ENCODE measurements around the gene TBX10. TPM values are rescaled to one million over a fixed set of nuclear protein-coding genes. Genes with fewer than 3 reads are reported as not detected.

TBX10 gene
- total RNA-seq, 4 donors from 2014 or later, result not detected

- DNase-seq (ENCODE audit: low spot score in 2 of 2), result no peak
- Histone ChIP-seq H3K36me3 (no peaks in the 10 kb centered on the region), H3K4me1 (peaks cover 0 to 12% (median 6%) of the 10 kb centered on the region in 4 donors), H3K9me3 (no peaks in the 10 kb centered on the region), H3K27me3 (peaks cover 0 to 4% of the 10 kb centered on the region in 2 donors), H3K27ac (peak overlapping the region in 1 of 4 donors; percentile 67), H3K4me3 (no peak overlapping the region)
- 81 to 84% methylated on average over 13 to 16 of the region's 20 CpGs for WGBS, 2 donors
- TF ChIP-seq CTCF (IDR thresholded peaks at IDR 0.05), result no peak
Observed at GRCh38 chr11:67634366-67635230, 5.0 kb downstream of the TBX10 start.

- Histone ChIP-seq H3K9me3 (no peaks in the 10 kb centered on the region), H3K4me1 (peaks cover 0 to 19% (median 9%) of the 10 kb centered on the region in 4 donors), H3K4me3 (no peak overlapping the region), H3K27me3 (no peaks in the 10 kb centered on the region), H3K27ac (peak overlapping the region in 1 of 4 donors; percentile 67), H3K36me3 (no peaks in the 10 kb centered on the region)
- no peak for DNase-seq (ENCODE audit: low spot score in 2 of 2)
- WGBS, 2 donors, result 75 to 85% methylated on average over 18 to 20 of the region's 22 CpGs
- TF ChIP-seq EP300 (IDR thresholded peaks at IDR 0.05) (no peak), CTCF (IDR thresholded peaks at IDR 0.05) (no peak), POLR2A (IDR thresholded peaks at IDR 0.05) (no peak)
Observed at GRCh38 chr11:67633758-67634365, 5.7 kb downstream of the TBX10 start.

- peaks cover 0 to under 1% (median 0%) of the 10 kb centered on the region in 3 donors for H3K36me3 ChIP-seq
- DNase-seq (ENCODE audit: low spot score in 2 of 2), result no peak
- no peaks in the 10 kb centered on the region for H3K9me3 ChIP-seq
- no peak for TF ChIP-seq CTCF (IDR thresholded peaks at IDR 0.05)
- TF ChIP-seq POLR2A (IDR thresholded peaks at IDR 0.05), result no peak
- no peak for TF ChIP-seq EP300 (IDR thresholded peaks at IDR 0.05)
- H3K4me3 ChIP-seq, result no peak overlapping the region
- H3K4me1 ChIP-seq, result peaks cover 0 to 23% (median 10%) of the 10 kb centered on the region in 4 donors
- WGBS, 2 donors, result 90 to 91% methylated on average over 30 of the region's 30 CpGs
- no peaks in the 10 kb centered on the region for H3K27me3 ChIP-seq
- peak overlapping the region in 1 of 4 donors; percentile 67 for H3K27ac ChIP-seq
Observed at GRCh38 chr11:67632982-67633755, 6.4 kb downstream of the TBX10 start.

GRCh38 chr11:67632175-67632981 lies 7.2 kb downstream of the TBX10 start:
- WGBS, 2 donors, result 88% methylated on average over 12 of the region's 12 CpGs
- DNase-seq (ENCODE audit: low spot score in 2 of 2), result no peak
- Histone ChIP-seq H3K4me1 (peaks cover 0 to 23% (median 10%) of the 10 kb centered on the region in 4 donors), H3K27ac (peak overlapping the region in 1 of 4 donors; percentile 96), H3K36me3 (peaks cover 0 to 8% (median 0%) of the 10 kb centered on the region in 3 donors), H3K9me3 (no peaks in the 10 kb centered on the region), H3K27me3 (no peaks in the 10 kb centered on the region), H3K4me3 (no peak overlapping the region)
- TF ChIP-seq POLR2A (IDR thresholded peaks at IDR 0.05) (no peak), EP300 (IDR thresholded peaks at IDR 0.05) (no peak), CTCF (IDR thresholded peaks at IDR 0.05) (no peak)

All from tibial nerve (tissue), 4 donors.